ENCODE results near the gene C19orf25.

DNA sequence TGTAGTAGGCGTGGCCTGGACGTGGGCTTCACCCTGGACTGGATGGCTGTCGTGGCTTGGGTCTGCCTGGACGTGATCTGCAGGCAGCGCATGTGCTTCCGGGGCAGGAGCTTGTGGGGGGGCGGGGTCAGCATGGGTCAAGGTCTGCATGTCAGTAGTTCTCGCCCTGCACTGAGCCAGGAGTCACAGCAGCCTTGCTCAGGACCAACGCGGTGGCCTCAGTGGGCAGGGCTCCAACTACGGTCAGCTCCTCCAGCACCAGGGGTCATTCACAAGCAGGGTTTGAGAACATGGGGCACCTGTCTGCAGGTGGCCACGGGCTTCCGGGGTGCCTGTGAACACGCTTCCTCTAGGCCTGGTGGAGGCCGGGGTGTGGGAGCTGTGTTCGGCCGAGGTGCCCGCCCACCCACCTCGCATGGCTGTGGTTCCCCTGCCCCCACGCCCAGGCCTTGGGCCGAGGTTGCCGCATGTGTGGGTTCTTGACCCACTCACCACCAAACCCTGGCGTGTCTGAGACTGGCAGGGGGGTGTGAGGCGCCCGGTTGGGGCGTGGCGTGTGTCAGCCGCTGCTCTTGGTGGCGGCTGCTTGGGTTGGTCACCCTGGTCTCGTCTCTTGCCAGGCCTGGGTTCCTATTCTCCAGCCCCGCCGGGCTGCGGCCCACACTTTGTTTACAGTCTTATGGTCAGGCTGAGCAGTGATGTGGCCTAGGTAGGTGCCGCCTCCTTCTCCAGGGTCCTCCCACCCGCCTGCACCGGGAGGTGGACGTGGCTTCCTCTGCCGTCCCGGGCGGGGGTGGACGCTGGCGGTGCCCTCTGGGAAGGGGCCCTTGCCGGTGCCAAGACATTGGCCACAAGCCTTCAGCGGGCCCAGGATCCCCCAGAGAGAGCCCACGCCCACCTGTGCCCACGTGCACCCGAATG lies 45.6 kb downstream of the C19orf25 start:
- TF ChIP-seq SP1 (CRISPR knock-in tag; IDR thresholded peaks at IDR 0.05) (no peak), NFYB (IDR thresholded peaks at IDR 0.05; ENCODE audit: extremely low read depth, insufficient read length) (no peak), ZNF3 (CRISPR knock-in tag; IDR thresholded peaks at IDR 0.05) (no peak), EGR1 (conservative IDR thresholded peaks at IDR 0.05) (no peak), CC2D1A (IDR thresholded peaks at IDR 0.05) (no peak), EZH2 (IDR thresholded peaks at IDR 0.05; ENCODE audit: borderline replicate concordance, low read depth, low read length) (no peak), HDGF (IDR thresholded peaks at IDR 0.05) (no peak), TCF7 (IDR thresholded peaks at IDR 0.05; ENCODE audit: borderline replicate concordance) (no peak), MEF2A (IDR thresholded peaks at IDR 0.05; ENCODE audit: control insufficient read depth, low read depth, low read length) (no peak), JUN (IDR thresholded peaks at IDR 0.05; ENCODE audit: borderline replicate concordance, low read depth, low read length) (no peak), JUN (CRISPR knock-in tag; IDR thresholded peaks at IDR 0.05; ENCODE audit: borderline replicate concordance) (no peak), ZBTB8A (IDR thresholded peaks at IDR 0.05; ENCODE audit: partially characterized antibody) (no peak), RBM14 (IDR thresholded peaks at IDR 0.05; ENCODE audit: borderline replicate concordance, insufficient read depth, low read depth, low read length) (no peak)
- TF ChIP-seq, protein P1, sequence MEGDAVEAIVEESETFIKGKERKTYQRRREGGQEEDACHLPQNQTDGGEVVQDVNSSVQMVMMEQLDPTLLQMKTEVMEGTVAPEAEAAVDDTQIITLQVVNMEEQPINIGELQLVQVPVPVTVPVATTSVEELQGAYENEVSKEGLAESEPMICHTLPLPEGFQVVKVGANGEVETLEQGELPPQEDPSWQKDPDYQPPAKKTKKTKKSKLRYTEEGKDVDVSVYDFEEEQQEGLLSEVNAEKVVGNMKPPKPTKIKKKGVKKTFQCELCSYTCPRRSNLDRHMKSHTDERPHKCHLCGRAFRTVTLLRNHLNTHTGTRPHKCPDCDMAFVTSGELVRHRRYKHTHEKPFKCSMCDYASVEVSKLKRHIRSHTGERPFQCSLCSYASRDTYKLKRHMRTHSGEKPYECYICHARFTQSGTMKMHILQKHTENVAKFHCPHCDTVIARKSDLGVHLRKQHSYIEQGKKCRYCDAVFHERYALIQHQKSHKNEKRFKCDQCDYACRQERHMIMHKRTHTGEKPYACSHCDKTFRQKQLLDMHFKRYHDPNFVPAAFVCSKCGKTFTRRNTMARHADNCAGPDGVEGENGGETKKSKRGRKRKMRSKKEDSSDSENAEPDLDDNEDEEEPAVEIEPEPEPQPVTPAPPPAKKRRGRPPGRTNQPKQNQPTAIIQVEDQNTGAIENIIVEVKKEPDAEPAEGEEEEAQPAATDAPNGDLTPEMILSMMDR (IDR thresholded peaks at IDR 0.05 in 2 of 3, conservative IDR thresholded peaks at IDR 0.05 in 1 of 3; ENCODE audit: insufficient read depth in 2 of 3, low read depth in 1 of 3, low read length in 3 of 3): no peak
- TF ChIP-seq, protein P2, sequence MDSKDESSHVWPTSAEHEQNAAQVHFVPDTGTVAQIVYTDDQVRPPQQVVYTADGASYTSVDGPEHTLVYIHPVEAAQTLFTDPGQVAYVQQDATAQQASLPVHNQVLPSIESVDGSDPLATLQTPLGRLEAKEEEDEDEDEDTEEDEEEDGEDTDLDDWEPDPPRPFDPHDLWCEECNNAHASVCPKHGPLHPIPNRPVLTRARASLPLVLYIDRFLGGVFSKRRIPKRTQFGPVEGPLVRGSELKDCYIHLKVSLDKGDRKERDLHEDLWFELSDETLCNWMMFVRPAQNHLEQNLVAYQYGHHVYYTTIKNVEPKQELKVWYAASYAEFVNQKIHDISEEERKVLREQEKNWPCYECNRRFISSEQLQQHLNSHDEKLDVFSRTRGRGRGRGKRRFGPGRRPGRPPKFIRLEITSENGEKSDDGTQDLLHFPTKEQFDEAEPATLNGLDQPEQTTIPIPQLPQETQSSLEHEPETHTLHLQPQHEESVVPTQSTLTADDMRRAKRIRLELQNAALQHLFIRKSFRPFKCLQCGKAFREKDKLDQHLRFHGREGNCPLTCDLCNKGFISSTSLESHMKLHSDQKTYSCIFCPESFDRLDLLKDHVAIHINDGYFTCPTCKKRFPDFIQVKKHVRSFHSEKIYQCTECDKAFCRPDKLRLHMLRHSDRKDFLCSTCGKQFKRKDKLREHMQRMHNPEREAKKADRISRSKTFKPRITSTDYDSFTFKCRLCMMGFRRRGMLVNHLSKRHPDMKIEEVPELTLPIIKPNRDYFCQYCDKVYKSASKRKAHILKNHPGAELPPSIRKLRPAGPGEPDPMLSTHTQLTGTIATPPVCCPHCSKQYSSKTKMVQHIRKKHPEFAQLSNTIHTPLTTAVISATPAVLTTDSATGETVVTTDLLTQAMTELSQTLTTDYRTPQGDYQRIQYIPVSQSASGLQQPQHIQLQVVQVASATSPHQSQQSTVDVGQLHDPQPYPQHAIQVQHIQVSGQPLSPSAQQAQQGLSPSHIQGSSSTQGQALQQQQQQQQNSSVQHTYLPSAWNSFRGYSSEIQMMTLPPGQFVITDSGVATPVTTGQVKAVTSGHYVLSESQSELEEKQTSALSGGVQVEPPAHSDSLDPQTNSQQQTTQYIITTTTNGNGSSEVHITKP (IDR thresholded peaks at IDR 0.05; ENCODE audit: partially characterized antibody): no peak

All from K562 (cell line).